GM18498 (cell line): ENCODE data around the gene TEX101.
A peak's percentile ranks its signal among the peaks of the same experiment; 100 is the strongest.

Source experiments
- ATAC-seq: cut with Tn5 transposase; IDR thresholded peaks from one replicate; pipeline ENCODE4 v1.9.1; 2021; ENCODE audit warnings: mild to moderate bottlenecking, moderate library complexity; ENCODE audit not compliant: unreplicated experiment

The TEX101 gene

DNA sequence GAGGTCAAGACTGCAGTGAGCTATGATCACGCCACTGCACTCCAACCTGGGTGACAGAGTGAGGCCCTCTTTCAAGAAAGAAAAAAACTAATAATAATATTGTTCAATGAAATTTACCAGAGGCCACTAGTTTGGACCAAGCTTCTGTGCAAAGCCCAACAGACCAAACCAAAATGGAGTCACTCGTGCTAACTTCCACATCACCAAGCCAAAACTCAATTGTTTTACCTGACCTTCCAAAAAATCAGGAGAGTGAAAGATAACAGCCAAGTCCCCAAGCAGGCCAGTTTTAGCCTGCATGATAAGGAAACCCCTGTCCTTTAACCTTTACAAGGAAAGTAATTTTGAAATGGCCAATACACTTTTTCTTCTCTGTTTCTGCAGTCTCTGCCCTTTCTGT, 30.7 kb downstream of the TEX101 start:
- ATAC-seq = no peak

DNA sequence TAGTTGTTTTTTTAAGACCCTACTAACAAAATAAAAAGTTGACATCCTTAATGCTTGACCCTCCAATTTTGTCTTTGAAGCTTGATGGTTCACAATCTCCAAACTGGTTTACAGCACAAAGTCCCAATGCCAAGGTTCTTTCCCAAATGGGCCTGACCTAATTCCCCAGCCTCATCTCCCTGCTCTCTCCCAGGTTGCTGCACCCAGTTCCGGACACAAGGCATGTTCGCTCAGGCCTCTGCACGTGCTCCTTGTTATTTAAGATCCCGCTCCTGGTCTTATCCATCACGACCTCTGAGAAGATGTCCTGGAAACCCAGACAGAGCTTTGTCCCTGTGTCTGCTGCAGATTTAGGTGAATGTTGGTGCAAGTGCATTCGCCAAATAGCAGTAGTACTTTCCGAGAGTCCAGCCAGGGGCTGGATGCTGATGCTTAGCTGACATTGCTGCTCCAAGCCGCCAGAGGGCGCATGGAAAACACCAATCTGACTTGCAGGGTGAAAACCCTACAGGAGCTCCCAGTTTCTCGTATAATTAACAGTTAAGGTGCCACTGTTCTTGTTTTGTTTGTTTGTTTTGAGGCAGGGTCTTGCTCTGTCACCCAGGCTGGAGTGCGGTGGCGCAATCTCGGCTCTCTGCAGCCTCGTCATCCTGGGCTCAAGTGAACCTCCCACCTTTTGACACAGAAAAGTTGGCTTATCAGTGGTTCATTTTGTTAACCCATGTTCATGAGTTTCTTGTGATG, 32.2 kb downstream of the TEX101 start:
- ATAC-seq = no peak

DNA sequence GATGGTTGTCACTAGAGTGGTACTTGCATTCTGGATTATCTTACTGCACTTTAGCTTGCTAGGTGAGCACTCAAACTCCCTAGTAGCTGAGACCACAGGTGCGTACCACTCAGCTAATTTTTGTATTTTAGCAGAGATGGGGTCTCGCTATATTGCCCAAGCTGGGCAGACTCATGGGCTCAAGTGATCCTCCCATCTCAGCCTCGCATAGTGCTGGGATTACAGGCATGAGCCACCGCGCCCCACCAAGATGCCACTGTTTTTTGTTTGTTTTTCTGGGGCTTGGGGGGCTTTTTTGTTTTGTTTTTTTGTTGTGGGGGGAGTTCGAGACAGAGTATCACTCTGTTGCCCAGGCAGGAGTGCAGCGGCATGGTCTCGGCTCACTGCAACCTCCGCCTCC, 33.0 kb downstream of the TEX101 start:
- no peak for ATAC-seq

DNA sequence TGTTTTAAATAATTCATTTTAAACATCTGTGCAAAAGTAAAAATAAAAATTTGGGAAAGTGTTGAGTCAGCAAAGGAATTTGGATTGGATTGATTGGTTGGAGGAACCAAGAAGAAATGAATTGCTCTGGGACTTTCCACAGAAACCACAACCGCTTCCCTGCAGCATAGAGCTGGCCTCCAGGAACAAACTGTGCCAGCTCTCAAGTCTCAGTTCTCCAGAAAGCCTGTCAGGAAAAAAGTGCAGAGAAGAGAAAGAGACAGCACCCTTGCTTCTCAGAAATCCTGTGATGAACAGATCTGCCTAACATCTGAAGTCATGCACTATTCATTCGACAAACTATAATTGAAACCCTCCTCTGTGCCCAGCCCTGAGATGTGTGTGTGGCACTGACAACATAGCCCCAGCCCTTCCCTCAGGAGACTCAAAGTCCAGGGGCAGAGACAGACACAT, 35.9 kb downstream of the TEX101 start:
- no peak for ATAC-seq

DNA sequence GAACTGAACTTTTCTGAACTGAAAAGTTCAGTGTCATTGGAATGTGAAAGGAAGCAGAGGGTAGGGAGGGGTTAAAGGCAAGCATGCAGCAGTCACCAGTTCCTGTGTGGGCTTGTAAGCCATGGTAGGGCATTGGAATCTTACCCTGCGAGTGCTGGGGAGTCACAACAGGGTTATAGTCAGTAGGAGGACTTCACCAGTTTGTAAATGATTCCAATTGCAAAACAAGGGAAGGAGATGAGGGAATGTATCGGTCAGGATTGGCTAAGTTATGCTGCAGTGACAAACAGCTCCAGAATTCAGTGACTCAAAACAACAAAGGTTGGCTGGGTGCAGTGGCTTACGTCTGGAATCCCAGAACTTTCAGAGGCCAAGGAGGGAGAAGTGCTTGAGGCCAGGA, 37.9 kb downstream of the TEX101 start:
- no peak for ATAC-seq

DNA sequence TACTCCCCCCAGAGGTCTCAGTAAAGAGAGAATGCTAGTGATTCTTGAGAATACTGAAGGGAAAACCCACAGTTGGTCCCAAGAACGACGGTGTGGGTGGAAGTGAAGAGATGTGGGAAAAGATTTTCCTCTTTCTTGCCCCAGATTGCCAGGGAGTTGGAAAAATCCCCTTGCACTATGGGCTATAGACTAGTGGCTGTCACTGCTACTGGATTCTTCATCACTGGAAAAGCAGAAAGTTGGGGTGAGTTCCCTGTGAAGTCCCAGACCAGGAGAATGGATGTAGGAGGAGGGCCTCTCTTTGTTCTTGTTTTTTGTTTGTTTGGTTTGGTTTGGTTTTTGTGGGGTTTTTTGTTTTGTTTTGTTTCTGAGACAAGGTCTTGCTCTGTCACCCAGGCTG, 39.3 kb downstream of the TEX101 start:
- no peak for ATAC-seq

DNA sequence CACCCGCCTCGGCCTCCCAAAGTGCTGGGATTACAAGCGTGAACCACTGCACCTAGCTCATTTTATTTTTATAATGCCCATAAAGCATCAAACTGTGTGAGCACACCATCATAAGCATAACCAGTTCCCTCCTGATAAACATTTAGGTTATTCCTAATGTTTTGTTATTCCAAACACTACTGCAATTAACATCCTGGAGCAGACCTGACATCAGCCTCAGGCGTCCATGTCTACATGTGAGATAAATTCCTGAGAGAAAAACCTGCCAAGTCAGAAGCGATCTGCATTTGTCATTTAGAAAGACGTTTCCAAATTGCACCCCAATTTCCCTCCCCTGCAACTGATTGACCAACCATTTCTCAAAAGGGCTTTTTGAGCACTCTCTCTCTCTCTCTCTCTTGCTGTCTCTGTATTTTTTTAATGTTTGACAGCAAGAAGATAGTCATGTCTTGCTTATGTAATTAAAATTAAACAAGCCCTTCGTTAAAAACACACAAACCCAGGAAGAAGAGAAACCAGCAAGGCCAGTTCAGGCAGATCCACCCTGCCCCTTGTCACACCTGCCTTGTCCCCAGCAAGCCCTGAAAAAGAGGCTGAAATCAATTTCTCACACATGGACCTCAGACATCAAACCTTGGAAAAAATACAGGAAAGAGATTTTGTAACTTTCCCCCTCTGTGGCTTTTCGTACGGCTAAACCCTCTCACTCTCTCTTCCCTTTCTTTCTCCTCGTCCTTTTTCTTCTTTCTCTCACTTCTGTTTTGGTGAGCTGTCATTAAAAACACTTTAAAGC, 40.8 kb downstream of the TEX101 start:
- no peak for ATAC-seq

DNA sequence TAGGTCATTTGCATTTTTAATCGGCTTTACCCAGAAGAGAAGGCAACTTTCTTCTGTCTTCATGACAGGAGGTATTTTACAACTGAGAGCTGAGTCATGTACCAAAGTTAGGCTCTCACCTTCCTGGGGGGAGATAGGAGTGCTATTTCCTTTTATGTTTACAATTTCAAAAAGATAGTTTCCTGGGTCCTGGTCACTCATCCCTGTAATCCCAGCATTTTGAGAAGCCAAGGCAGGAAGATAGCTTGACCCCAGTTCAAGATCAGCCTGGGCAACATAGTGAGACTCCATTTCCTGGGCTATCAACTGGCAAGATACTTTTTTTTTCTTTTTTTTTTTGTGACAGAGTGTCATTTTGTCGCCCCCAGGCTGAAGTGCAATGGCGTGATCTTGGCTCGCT, 43.1 kb downstream of the TEX101 start:
- no peak for ATAC-seq

DNA sequence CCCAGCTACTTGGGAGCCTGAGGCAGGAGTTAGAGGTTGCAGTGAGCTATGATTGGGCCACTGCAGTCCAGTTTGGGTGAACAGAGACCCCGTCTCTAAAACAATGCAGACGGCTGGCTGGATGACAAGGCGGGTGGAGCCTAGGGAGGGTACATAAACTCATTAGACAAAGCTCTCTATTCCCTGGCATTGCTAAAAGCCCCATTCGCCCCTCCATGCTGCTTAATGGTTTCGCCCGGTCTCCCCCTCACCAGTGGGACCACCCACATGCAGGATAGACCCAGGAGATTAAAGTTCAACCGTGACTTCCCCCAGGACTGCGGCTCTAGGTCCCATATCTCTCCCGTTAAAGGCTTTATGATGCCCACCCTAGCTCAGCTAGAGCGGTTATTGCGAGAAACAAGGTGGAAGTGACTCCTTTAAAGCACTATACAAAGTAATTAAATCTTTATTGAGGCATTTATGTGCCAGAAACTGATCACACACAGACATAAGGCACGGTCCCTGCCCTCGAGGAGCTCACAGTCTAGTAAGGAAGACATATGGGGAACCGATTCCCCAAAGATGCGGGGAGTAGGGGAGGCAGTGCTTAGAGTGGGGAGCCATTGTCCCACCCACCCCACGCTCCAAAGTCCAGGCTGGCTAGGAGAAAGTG, 45.8 kb downstream of the TEX101 start:
- ATAC-seq = no peak

DNA sequence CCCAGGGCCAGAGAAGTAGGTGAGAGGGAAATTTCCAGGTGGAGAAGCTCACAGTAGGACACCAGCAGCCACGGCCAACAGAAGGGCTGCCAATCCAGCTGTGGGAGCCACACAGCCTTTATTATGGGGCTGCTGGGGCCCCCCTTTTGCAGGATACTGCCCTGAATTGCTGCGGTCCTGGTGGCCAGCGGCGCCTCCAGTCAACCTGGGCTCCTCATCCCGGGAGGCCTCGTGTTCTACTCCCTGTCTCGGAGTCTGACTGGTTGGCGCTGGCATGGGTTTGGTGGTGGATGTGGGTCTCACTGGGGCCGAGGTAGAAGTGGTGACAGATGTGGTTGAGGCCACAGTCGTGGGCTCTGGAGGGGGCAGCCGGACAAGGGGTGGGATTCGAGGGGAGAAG, 46.6 kb downstream of the TEX101 start:
- ATAC-seq = no peak

DNA sequence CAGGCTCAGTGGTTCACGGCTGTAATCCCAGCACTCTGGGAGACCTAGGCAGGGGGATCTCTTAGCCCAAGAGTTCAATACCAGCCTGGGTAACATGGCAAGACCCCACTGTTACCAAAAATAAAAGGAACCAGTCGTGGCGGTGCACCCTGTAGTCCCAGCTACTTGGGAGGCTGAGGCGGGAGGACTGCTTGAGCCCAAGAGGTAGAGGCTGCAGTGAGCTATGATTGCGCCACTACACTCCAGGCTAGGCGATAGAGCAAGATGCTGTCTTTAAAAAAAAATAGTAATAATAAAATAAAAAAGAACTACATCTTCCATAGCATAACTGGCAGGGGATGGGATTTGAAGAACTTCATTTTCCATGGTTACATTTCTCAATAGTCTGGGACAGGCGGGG, 47.7 kb downstream of the TEX101 start:
- no peak for ATAC-seq

DNA sequence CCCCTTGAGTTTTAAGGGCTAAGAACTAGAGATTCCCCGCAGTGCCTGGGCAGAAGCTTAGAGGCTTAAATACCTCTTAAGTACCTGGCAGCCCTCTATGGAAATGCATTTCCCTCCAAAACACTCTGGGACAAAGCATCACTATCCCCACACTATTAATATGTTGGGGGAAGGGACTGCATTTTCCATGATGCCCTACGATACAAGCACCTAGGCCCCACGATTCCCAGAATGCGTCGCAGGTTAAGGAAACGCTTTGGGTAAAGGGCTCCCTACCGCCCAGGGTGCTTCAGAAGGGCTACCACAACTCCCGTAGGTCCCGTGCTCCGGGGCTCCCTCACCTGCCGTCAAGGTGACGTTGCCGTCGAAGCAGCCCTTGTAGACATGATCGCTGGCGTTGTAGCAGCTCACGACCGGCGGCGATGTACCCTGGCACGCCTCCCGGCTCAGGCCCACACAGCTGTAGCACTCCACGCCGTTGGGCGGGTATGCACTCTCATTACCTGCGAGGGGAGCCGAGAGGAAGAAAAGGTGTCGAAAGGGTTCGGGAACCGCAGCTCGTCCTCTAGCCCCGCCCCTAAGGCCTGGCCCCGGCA, 48.2 kb downstream of the TEX101 start:
- ATAC-seq = no peak

DNA sequence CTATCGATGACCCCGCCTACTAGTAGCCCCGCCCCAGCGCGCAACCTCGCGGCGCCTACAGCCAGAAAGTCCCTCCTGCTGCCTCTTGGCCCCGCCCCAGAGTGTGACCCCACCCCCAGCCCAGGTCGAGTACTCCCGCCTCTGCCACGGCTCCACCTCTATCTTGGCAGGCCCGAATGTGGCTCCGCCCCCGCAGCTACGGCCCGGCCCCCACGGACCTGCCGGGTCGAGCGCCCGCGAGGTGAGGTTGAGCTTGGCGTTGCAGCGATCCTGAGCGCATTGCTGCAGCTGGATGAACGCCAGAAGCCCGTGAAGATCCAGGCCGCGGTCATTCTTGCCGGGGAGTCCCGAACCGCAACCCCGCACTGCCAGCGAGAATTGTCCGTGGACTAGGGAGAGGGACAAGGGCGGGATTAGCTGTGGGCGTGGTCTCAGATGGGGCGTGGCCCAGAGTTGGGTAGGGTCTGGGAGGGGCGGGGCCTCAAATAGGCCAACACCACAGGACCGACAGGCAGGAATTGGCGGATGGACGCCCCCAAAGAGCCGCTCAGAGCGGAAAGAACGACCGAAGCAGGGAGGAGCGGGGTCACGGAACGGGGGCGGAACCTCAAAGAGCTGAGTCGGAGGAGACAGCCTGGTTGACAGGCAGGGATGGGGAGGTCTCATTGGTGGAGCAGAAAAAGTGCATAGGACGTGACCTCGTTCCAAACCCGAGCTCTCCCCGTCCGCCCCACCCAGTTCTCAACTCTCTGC, 48.9 kb downstream of the TEX101 start:
- peak; percentile 90 for ATAC-seq

DNA sequence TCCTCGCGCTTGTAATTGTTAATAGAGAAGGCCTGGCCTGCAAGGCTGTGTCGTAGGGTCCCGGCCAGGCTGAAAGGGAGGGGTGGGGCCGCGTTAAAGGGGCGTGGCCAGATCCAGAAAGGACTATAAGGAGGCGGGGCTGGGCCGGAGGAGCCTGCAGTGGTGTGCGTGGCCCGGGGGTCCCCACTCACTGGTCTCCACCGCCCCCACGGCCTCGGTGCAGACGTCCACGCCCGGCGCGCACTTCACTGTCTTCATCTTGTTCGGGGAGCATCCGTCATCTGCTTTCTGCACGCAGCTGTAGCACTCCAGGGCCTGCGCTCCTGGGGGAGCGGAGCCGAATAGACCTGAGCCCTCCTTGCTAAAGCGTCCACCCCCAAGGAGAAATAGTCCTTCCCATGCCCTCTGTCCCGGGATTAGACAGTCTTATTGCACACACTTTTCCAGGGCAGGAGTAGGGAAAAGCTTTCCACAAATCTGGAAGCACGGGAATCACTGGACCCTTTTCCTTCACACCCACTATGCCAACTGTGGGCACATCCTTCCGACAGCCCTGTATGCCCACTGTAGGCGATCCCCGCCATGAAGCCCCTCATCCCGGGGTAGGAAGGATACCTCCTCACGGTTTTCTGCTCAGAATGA, 49.6 kb downstream of the TEX101 start:
- peak; percentile 38 for ATAC-seq

DNA sequence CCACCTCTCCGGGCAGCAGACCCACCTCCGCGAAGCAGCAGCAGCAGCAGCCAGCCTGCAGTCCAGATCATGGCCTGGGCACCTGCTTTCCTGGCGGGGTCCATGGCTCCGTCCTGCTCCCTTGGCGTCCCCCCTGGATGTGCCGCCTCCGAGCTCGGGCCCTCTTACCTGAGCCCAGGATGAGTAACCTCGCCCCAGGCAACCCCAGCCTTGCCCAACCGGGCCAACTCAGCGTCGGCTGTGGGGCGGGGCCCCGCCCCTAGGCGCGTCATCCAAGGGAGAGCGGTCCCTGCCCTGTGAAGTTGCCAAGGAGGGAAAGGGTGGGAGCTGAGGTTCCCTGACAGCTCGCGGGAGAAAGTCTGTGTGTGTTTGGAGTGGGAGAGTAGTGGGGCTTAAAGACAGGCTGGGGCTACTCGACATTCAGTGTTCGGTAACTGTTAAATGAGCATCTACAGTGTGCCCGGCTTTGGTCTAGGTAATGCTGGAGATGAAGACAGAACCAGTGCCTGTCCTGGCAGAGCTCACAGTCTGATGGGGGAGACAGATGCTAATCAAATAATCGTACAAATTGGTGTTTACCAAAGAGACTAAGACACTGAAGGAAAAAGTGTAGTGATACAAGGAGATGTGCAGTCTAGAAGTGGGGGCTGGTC, 50.9 kb downstream of the TEX101 start, which contains the start of gene LYPD3:
Gene LYPD3 (minus strand): TSS at position 141 of the 653 bp plus-strand sequence. CDS start 37 bp downstream, at position 104.
- no peak for ATAC-seq

DNA sequence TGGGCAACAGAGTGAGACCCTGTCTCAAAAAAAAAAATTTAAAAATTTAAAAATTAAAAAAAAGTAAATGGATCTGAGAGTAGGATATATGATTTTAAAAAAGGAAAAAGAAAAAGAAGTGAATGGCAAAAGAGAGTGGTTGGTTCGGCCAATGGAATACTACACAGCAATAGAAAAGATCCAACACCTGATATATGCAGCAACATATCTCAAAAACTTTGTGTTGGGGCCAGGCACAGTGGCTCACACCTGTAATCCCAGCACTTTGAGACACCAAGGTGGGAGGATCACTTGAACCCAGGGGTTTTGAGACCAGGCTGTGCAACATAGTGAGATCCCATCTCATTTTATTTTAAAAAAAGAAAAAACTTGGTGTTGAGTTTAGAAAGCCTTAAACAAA, 52.1 kb downstream of the TEX101 start:
- no peak for ATAC-seq

DNA sequence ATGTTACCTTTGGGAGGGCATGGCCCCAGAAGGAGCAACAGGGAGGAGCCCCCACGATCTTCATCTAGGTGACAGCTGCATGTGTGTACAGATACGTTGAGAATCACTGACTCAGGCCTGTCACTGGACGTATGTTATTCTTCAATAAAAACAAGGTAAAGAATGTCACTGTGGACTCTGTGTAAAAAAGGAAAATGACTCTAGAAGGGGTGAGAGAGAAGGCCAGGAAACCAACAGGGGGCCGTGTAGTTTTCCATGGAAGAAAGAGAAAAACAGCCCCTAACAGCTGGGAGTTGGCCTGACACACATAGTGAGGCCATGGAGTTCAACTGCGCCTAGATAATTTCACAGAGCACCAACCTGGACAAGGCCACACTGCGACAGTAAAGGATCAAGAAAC, 52.6 kb downstream of the TEX101 start:
- ATAC-seq = no peak

DNA sequence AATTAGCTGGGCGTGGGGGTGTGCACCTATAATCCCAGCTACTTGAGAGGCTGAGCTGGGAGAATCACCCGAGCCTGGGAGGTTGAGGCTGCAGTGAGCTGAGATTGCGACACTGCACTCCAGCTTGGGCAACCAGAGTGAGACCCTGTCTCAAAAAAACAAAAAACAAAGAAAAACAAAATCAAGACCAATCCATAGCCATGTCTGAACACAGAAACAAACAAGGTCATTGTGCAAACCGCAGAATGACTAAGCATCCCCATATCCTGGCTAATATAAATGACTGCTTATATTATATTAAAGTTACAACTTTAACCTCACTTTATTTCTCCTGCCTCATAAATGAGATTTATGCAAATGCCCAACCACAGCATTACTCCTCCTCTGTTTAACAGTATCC, 53.0 kb downstream of the TEX101 start:
- no peak for ATAC-seq
